Measurements from ENCODE around the gene MAP1LC3A.

The MAP1LC3A gene

GRCh38 chr20:34575756-34576155 is 17.2 kb downstream of the MAP1LC3A start:
- no peak for DNase-seq (ENCODE audit: low read depth)

- no peak for DNase-seq (ENCODE audit: low read depth)
These were observed 18.5 kb downstream of the MAP1LC3A start for GRCh38 chr20:34577061-34577460.

GRCh38 chr20:34578025-34578424 is 19.5 kb downstream of the MAP1LC3A start:
- DNase-seq (ENCODE audit: low read depth) = no peak

GRCh38 chr20:34578521-34578920 is 20.0 kb downstream of the MAP1LC3A start:
- DNase-seq (ENCODE audit: low read depth) = no peak

GRCh38 chr20:34579191-34579978 is 20.9 kb downstream of the MAP1LC3A start:
- no peak for DNase-seq (ENCODE audit: low read depth)

GRCh38 chr20:34579979-34580940 is 21.7 kb downstream of the MAP1LC3A start:
- no peak for DNase-seq (ENCODE audit: low read depth)

- DNase-seq (ENCODE audit: low read depth) = no peak
These were observed 23.0 kb downstream of the MAP1LC3A start for GRCh38 chr20:34581341-34582184.

- DNase-seq (ENCODE audit: low read depth) = no peak
These were observed 23.7 kb downstream of the MAP1LC3A start for GRCh38 chr20:34582221-34582620.

- no peak for DNase-seq (ENCODE audit: low read depth)
These were observed 24.4 kb downstream of the MAP1LC3A start for GRCh38 chr20:34582911-34583310.

GRCh38 chr20:34583544-34583943 is 25.0 kb downstream of the MAP1LC3A start:
- DNase-seq (ENCODE audit: low read depth) = no peak

GRCh38 chr20:34585019-34585418 is 26.5 kb downstream of the MAP1LC3A start:
- no peak for DNase-seq (ENCODE audit: low read depth)

GRCh38 chr20:34586488-34587163 is 28.1 kb downstream of the MAP1LC3A start:
- DNase-seq (ENCODE audit: low read depth) = no peak

- DNase-seq (ENCODE audit: low read depth) = no peak
These were observed 37.1 kb downstream of the MAP1LC3A start for GRCh38 chr20:34595377-34596184.

GRCh38 chr20:34600892-34601653 is 42.6 kb downstream of the MAP1LC3A start:
- no peak for DNase-seq (ENCODE audit: low read depth)

GRCh38 chr20:34604980-34605788 is 46.7 kb downstream of the MAP1LC3A start:
- DNase-seq (ENCODE audit: low read depth) = no peak

- DNase-seq (ENCODE audit: low read depth) = no peak
These were observed 48.5 kb downstream of the MAP1LC3A start for GRCh38 chr20:34607066-34607465.
